H9 (cell line): ENCODE data around the gene RDH12. TPM values are rescaled to one million over a fixed set of nuclear protein-coding genes. Genes with fewer than 3 reads are reported as not detected.

Source experiments
- DNase-seq: peaks from one replicate; pipeline ENCODE4 v3.0.0-alpha.2; 2017
- H2AFZ ChIP-seq: one replicate; pipeline ENCODE4 v1.6.1; 2013; ENCODE audit warnings: mild to moderate bottlenecking, low read length, control low read depth, moderate library complexity
- H2AK5ac ChIP-seq: 2 replicates; pipeline ENCODE4 v1.6.1; 2013; ENCODE audit warnings: low read length, control low read depth, mixed read lengths; ENCODE audit not compliant: insufficient read length
- H2BK120ac ChIP-seq: one replicate; pipeline ENCODE4 v1.6.1; 2013; ENCODE audit warnings: low read depth, mild to moderate bottlenecking, low read length, control low read depth, inconsistent platforms; ENCODE audit not compliant: poor library complexity, severe bottlenecking
- H2BK12ac ChIP-seq: 2 replicates; pipeline ENCODE4 v1.6.1; 2013; ENCODE audit warnings: low read length, control low read depth, mixed read lengths, low read depth; ENCODE audit not compliant: insufficient read length
- H2BK15ac ChIP-seq: 2 replicates; pipeline ENCODE4 v1.6.1; 2013; ENCODE audit warnings: low read depth, low read length, control low read depth
- H2BK20ac ChIP-seq: one replicate; pipeline ENCODE4 v1.6.1; 2013; ENCODE audit warnings: low read depth, mild to moderate bottlenecking, low read length, control low read depth, inconsistent platforms; ENCODE audit not compliant: poor library complexity, severe bottlenecking
- H2BK5ac ChIP-seq: 2 replicates; pipeline ENCODE4 v1.6.1; 2013; ENCODE audit warnings: low read length, control low read depth, mixed read lengths; ENCODE audit not compliant: insufficient read length
- H3K14ac ChIP-seq: 2 replicates; pipeline ENCODE4 v1.6.1; 2013; ENCODE audit warnings: low read length, control low read depth; ENCODE audit not compliant: insufficient read depth
- H3K18ac ChIP-seq: 2 replicates; pipeline ENCODE4 v1.6.1; 2013; ENCODE audit warnings: low read depth, mild to moderate bottlenecking, mixed read lengths, low read length, control low read depth; ENCODE audit not compliant: insufficient read length
- H3K23ac ChIP-seq: 2 replicates; pipeline ENCODE4 v1.6.1; 2013; ENCODE audit warnings: low read length, control low read depth, mixed read lengths, low read depth; ENCODE audit not compliant: insufficient read length
- H3K23me2 ChIP-seq: 2 replicates; pipeline ENCODE4 v1.6.1; 2013; ENCODE audit warnings: low read depth, mild to moderate bottlenecking, mixed read lengths, low read length, control low read depth; ENCODE audit not compliant: insufficient read length, poor library complexity, severe bottlenecking
- H3K27ac ChIP-seq: 2 replicates; pipeline ENCODE4 v1.5.1; 2013; ENCODE audit warnings: low read length, control low read depth, mixed read lengths, low read depth; ENCODE audit not compliant: insufficient read length
- H3K27me3 ChIP-seq: 2 replicates; pipeline ENCODE4 v1.6.1; 2013; ENCODE audit warnings: low read length, control low read depth, inconsistent platforms; ENCODE audit not compliant: insufficient read depth
- H3K4ac ChIP-seq: 2 replicates; pipeline ENCODE4 v1.6.1; 2013; ENCODE audit warnings: low read depth, mild to moderate bottlenecking, control low read depth, inconsistent platforms, low read length, moderate library complexity
- H3K4me1 ChIP-seq: 2 replicates; pipeline ENCODE4 v1.6.1; 2013; ENCODE audit warnings: low read length, control low read depth, inconsistent platforms; ENCODE audit not compliant: insufficient read depth
- H3K4me2 ChIP-seq: 2 replicates; pipeline ENCODE4 v1.6.1; 2013; ENCODE audit warnings: low read length, control low read depth, mixed read lengths; ENCODE audit not compliant: insufficient read length, insufficient read depth
- H3K56ac ChIP-seq: 2 replicates; pipeline ENCODE4 v1.6.1; 2013; ENCODE audit warnings: low read depth, mild to moderate bottlenecking, mixed read lengths, low read length, control low read depth; ENCODE audit not compliant: insufficient read length
- H3K79me1 ChIP-seq: 2 replicates; pipeline ENCODE4 v1.6.1; 2013; ENCODE audit warnings: low read depth, mild to moderate bottlenecking, moderate library complexity, low read length, control low read depth, inconsistent platforms; ENCODE audit not compliant: insufficient read depth, poor library complexity, severe bottlenecking
- H3K79me2 ChIP-seq: 2 replicates; pipeline ENCODE4 v1.6.1; 2013; ENCODE audit warnings: low read length, control low read depth, inconsistent platforms; ENCODE audit not compliant: insufficient read depth
- H3K9ac ChIP-seq: 2 replicates; pipeline ENCODE4 v1.6.1; 2013; ENCODE audit warnings: low read length, control low read depth, mixed read lengths; ENCODE audit not compliant: insufficient read length; ENCODE audit errors: extremely low read depth
- H3K9me3 ChIP-seq: one replicate; pipeline ENCODE4 v1.6.1; 2013; ENCODE audit warnings: low read depth, low read length, inconsistent platforms; ENCODE audit not compliant: control insufficient read depth
- H3T11ph ChIP-seq: one replicate; pipeline ENCODE4 v1.6.1; 2013; ENCODE audit warnings: mild to moderate bottlenecking, low read length, control low read depth, inconsistent platforms
- H4K20me1 ChIP-seq: one replicate; pipeline ENCODE4 v1.6.1; 2013; ENCODE audit not compliant: control insufficient read depth, insufficient read length, insufficient read depth
- H4K5ac ChIP-seq: 2 replicates; pipeline ENCODE4 v1.6.1; 2013; ENCODE audit warnings: low read depth, mild to moderate bottlenecking, mixed read lengths, low read length, control low read depth; ENCODE audit not compliant: insufficient read length
- H4K8ac ChIP-seq: replicated peaks from 2 replicates; pipeline ENCODE4 v1.6.1; 2013; ENCODE audit warnings: low read length, control low read depth, mixed read lengths, low read depth; ENCODE audit not compliant: insufficient read length
- H4K91ac ChIP-seq: 2 replicates; pipeline ENCODE4 v1.6.1; 2013; ENCODE audit warnings: low read depth, mild to moderate bottlenecking, moderate library complexity, mixed read lengths, low read length, control low read depth; ENCODE audit not compliant: insufficient read length
- H3K27ac Mint-ChIP-seq, 3 experiments: 2 replicates in 2 of 3; 3 replicates in 1 of 3; pipeline ENCODE4 v1.8.0; 2020 to 2021; ENCODE audit warnings: mixed read lengths in 3 of 3, mild to moderate bottlenecking in 1 of 3, moderate library complexity in 1 of 3
- H3K27me3 Mint-ChIP-seq: 2 replicates; pipeline ENCODE4 v1.8.0; 2021; ENCODE audit warnings: low read depth, mild to moderate bottlenecking, moderate library complexity, mixed read lengths
- H3K36me3 Mint-ChIP-seq, 3 experiments: 2 replicates in 2 of 3; 3 replicates in 1 of 3; pipeline ENCODE4 v1.8.0; 2020 to 2021; ENCODE audit warnings: low read depth in 3 of 3, mixed read lengths in 3 of 3; ENCODE audit not compliant: insufficient read depth in 1 of 3
- H3K4me1 Mint-ChIP-seq, 2 experiments: 2 replicates each; pipeline ENCODE4 v1.8.0; 2020; ENCODE audit warnings: mixed read lengths in 2 of 2
- H3K4me3 Mint-ChIP-seq, 2 experiments: 2 replicates in 1 of 2; 3 replicates in 1 of 2; pipeline ENCODE4 v1.8.0; 2020 to 2021; ENCODE audit warnings: mild to moderate bottlenecking in 2 of 2, mixed read lengths in 2 of 2, moderate library complexity in 1 of 2
- H3K9me3 Mint-ChIP-seq, 2 experiments: 2 replicates in 1 of 2; 3 replicates in 1 of 2; pipeline ENCODE4 v1.8.0; 2020; ENCODE audit warnings: mild to moderate bottlenecking in 2 of 2, mixed read lengths in 2 of 2, moderate library complexity in 1 of 2
- CTCF ChIP-seq: fragments of 200-600 bp; sonication (generic); conservative IDR thresholded peaks from 3 replicates; pipeline ENCODE4 v1.8.0; 2021; ENCODE audit warnings: antibody characterized with exemption, mild to moderate bottlenecking
- WGBS: extraction: QIAGEN DNeasy Blood & Tissue Kit; methylation state at CpG from one replicate; pipeline ENCODE4 v1.1.7; 2013; ENCODE audit warnings: missing lambda C conversion rate, low lambda C conversion rate, mixed read lengths; ENCODE audit not compliant: insufficient read length; ENCODE audit errors: extremely low coverage; 5-methylcytosine and 5-hydroxymethylcytosine counted together
- total RNA-seq: library from RNA; stranded (reverse); gene quantifications from 2 replicates; pipeline ENCODE4 v1.2.1, GENCODE V29; 2021

RDH12 gene
- total RNA-seq, 1 experiment from 2014 or later = 0.74 TPM

- Mint-ChIP-seq H3K4me1 (peaks cover 3 to 5% of the 10 kb centered on the region in 2 experiments; a peak in 2 of 4 replicates), H3K27ac (no peak overlapping the region), H3K4me3 (no peak overlapping the region), H3K9me3 (no peaks in the 10 kb centered on the region; a peak in 1 of 5 replicates), H3K27me3 (no peaks in the 10 kb centered on the region; the same call in 1 of the 2 replicates), H3K36me3 (peaks cover 25 to 65% (median 57%) of the 10 kb centered on the region in 3 experiments)
- no peak overlapping the region for H2AFZ ChIP-seq
- no CpG with 5 or more reads among the region's 2 CpGs for WGBS
- H2AK5ac ChIP-seq = no peak overlapping the region
- no peaks in the 10 kb centered on the region for H4K20me1 ChIP-seq
- H4K8ac ChIP-seq = no peak overlapping the region
- no peak overlapping the region for H3K4me2 ChIP-seq
- H4K5ac ChIP-seq = no peak overlapping the region
- no peak overlapping the region for H3K23ac ChIP-seq
- H2BK12ac ChIP-seq = no peak overlapping the region
- peaks cover 5% of the 10 kb centered on the region for H3K23me2 ChIP-seq
- H2BK120ac ChIP-seq = no peak overlapping the region
- no peak overlapping the region for H2BK15ac ChIP-seq
- H3K14ac ChIP-seq = no peak overlapping the region
- H3K27ac ChIP-seq = no peak overlapping the region
- H2BK5ac ChIP-seq = no peak overlapping the region
- H3K9ac ChIP-seq = no peak overlapping the region
- H3T11ph ChIP-seq = no peak overlapping the region
- DNase-seq = no peak
- H3K4ac ChIP-seq = no peak overlapping the region
- H4K91ac ChIP-seq = no peak overlapping the region
- H3K79me2 ChIP-seq = no peaks in the 10 kb centered on the region; the same call in 1 of the 2 replicates
- H3K18ac ChIP-seq = no peak overlapping the region
- no peaks in the 10 kb centered on the region for H3K27me3 ChIP-seq
- H3K79me1 ChIP-seq = peaks cover 11% of the 10 kb centered on the region
- H3K9me3 ChIP-seq = no peaks in the 10 kb centered on the region
- no peak overlapping the region for H2BK20ac ChIP-seq
- H3K56ac ChIP-seq = no peak overlapping the region
- TF ChIP-seq CTCF = no peak
- peaks cover 2% of the 10 kb centered on the region; the same call in 1 of the 2 replicates for H3K4me1 ChIP-seq
Measured at GRCh38 chr14:67679006-67679405, 22.7 kb upstream of the RDH12 start.
